Astrocyte of the hippocampus (primary cell): ENCODE measurements around the gene XPC.
A peak's percentile ranks its signal among the peaks of the same experiment; 100 is the strongest.

ENCODE experiments used
- DNase-seq: peaks from one replicate; pipeline ENCODE4 v3.0.0; 2011; ENCODE audit warnings: low read depth, low spot score

Gene XPC

GRCh38 chr3:14134291-14134690, 44.1 kb downstream of the XPC start:
- no peak for DNase-seq

GRCh38 chr3:14133876-14134275, 44.5 kb downstream of the XPC start:
- DNase-seq = no peak

- DNase-seq = no peak
Observed at GRCh38 chr3:14133188-14133800, 45.1 kb downstream of the XPC start.

GRCh38 chr3:14132689-14133088, 45.7 kb downstream of the XPC start:
- DNase-seq = no peak

GRCh38 chr3:14132120-14132519, 46.3 kb downstream of the XPC start:
- DNase-seq = no peak

- DNase-seq = no peak
Observed at GRCh38 chr3:14131134-14131533, 47.3 kb downstream of the XPC start.

GRCh38 chr3:14130707-14131106, 47.7 kb downstream of the XPC start:
- DNase-seq = no peak

DNA sequence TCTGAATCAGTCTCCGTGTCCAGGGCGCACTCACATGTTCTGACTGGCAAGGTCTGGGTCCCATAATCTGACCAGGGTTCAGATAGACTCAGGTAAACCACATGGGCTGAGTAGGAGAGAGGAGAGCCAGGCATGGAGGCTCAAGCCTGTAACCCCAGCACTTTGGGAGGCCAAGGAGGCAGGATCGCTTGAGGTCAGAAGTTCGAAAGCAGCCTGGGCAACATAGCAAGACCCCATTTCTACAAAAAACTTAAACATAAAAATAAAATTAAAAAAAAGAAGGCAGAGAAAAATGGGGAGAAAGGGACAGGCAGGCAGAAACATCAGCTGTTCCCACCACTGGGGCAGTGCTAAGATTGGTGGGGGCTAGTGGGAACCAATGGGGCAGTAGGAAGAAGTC, 48.2 kb downstream of the XPC start:
- no peak for DNase-seq

DNA sequence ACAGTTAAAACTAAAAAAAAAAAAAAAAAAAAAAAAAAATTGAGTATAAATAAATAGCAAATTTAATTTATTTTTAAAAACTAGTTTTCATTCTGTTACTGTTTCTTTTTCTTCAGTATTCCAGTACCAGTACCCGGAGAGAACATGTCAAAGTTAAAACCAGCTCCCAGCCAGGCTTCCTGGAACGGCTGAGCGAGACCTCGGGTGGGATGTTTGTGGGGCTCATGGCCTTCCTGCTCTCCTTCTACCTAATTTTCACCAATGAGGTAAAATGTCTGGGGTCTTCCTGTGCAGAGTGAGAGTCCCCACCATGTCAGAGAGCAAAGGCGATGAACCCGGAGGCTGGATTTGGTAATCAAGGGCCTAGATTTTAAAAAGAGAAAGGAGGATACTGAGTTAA, 49.1 kb downstream of the XPC start:
- no peak for DNase-seq

DNA sequence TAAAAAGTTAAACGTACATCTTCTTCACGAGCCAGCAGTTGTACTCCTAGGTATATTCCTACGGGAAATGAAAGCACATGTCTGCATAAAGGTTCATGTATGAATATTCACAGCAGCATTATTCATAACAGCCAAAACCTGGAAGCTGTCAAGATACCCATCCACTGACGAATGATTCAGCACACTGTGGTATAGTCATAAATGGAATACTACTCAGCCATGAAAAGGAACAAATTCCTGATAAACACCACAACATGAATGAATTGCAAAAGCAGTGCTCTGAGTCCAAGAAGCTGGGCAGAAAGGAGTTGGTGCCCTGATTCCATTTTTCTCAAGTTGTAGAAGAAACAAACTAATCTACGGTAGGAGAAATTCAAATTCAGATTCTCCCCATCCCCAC, 49.7 kb downstream of the XPC start:
- no peak for DNase-seq

DNA sequence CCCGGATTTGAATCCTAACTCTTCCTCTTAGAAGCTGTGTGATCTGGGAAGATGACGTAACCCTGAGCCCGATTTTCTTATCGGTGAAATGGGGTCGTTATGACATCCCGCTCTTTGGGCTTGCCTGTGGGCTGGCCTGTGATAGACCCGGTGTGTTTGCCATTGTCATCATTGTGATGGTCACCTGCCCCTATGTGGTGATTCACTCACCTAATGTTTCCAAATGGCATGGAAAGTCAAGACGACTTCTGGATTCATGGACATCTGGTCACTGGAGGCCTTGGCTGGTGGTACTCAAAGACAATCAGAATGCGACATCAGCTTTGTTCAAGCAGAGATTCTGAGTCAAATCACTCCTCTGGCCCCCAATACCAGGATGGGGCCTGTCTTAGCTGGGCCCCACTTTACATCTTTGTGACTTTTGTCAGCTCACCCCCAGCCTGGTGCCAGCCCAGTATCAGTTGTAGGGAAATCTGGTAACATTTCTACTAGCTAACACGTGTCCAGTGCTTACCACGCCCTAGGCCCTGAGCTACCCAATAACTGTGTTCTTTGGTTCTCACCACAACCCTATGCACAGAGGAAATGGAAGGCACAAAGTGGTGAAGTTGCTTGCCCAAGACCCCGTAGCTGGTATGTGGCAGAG, 50.8 kb downstream of the XPC start:
- no peak for DNase-seq

DNA sequence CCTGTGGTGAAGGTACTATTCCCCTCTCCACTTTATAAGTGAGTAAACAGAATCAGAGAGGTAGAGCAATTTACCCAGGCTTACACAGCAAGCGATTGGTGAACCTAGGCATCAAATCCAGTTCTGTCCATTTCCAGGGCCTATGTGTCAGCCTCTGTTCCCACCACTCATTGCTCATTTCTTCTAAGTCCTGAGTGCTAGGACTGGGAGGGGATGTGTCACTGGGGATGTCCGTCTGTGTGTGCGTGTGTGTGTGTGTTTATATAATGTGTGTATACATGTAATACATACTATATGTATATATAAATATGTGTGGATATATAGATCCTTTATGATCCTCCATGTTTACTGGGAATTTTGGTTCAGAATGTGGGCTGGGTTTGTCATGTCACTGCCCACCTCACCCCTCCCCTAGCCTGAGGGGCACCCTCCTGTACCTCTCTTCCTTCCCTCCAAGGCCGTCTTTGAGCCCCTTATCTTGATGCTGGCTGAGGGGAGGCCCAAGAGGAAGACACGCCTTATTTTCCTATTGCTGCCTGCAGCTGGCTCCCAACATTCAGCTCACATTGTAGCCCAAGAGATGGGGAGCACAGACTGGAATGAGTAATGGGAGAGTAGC, 51.4 kb downstream of the XPC start:
- DNase-seq = no peak

- DNase-seq = peak; percentile 28
Observed at GRCh38 chr3:14126017-14126886, 52.1 kb downstream of the XPC start.

GRCh38 chr3:14125193-14126016, 53.0 kb downstream of the XPC start:
- DNase-seq = peak; percentile 94

DNA sequence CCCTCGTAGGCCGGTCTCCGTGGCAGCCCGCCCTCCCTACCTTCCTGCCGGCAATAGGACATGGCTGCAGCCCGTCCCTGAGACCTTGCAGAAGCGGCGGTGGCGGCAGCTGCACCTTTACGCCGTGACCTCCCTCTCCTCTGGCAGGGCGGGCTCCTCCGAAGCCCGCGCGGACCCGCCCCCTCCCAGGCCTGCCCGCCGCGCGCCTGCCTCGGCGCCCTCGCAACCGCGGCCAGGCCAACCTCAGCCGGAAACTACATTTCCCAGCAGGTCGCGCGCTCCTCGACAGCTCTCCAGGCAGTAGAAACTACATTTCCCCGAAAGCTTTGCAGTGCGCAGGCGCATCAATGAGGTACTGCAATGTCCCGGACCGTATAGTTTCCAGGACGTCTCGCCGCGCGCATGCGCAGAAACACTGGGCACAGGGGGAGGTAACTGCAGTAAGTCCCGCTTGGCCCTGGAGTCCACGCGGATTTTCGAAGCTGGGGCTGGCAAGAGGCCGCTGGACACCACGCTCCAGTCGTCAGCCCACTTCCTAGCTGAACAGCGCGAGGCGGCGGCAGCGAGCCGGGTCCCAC, 53.7 kb downstream of the XPC start, which contains the start of the genes CHCHD4 and TMEM43:
TSS of gene CHCHD4 (minus strand) at position 256 of the 578 bp plus-strand sequence. CDS start at position 62, 194 bp downstream.
TSS of gene TMEM43 (plus strand) at position 438 of the 578 bp plus-strand sequence. CDS start 142 bp downstream, outside the sequence.
- DNase-seq = peak; percentile 100

- DNase-seq = peak; percentile 42
Observed at GRCh38 chr3:14124223-14124614, 54.2 kb downstream of the XPC start.

DNA sequence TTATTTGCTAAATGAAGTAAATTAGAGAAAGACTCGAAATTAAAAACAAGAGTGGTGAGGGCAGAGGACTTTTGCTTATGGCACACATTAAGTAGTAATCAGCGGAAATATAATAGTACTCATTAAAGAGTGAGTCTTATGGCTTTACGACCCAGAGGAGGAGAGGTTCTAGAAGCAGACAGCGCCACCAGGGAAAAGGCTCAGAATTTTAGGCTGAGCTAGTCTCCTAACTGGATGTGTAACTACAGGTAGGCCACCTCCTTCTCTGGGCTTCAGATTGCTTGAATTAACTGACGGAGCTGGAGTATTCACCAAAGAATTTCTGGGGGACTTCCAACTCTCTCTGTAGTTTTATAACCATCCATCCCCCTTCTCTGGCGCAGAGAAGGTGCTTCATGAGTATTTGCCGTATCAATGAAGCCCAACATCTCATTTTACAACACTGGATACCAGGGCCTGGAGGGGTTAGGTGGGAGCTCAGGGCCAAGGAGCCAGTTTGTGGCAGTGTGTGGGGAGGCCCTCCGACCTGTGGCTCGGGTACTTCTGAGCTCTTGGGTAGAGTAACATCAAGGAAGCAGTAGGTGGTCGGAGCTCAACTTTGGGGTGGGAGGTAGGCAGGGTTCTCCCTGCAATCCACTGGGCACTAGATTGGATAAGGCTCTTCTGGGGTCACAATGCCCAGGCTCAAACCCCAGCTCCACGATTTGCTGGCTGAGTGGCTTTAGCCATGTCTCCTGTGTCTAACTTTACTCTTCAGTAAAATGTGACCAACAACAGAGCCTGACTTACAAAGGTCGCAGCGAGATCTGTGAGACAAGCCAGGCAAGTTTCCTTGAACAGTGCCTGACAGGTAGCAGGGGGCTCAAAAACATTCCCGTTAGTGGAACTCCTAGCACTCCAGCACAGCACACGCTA, 54.8 kb downstream of the XPC start:
- no peak for DNase-seq

GRCh38 chr3:14122301-14122700, 56.1 kb downstream of the XPC start:
- DNase-seq = no peak

DNA sequence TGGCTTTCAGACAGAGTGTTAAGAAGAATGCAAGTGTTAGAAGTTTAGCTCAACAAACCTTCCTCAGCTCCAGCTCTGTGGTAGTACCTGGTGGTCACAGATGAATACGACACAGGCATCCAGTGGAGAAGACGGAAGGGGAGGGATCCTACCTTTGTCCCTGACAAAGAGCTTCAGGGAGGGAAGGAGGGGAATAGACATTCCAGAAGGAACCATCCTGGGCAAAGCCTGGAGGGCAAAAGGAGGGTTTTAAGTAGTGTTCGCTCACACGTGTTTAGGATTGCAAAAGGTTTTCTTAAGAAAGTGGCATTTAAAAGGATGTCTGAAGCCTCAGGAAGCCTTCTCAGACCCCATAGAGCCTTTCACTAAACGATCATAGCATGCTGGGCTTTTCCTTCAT, 56.5 kb downstream of the XPC start:
- no peak for DNase-seq
